Right lobe of liver (tissue), 6 donors: Measurements from ENCODE around the gene ERICH2. TPM values are rescaled to one million over a fixed set of nuclear protein-coding genes. Genes with fewer than 3 reads are reported as not detected.

Experiments used
- ATAC-seq, 4 donors: fragments of 200-7000 bp; cut with Tn5 transposase; one replicate each; pipeline ENCODE4 v1.9.1; 2020; ENCODE audit warnings: mild to moderate bottlenecking in 4 of 4, moderate library complexity in 4 of 4
- DNase-seq, 3 donors: peaks; one replicate each; pipeline ENCODE4 v3.0.0-alpha.2; 2020
- H3K27ac ChIP-seq, 3 donors: fragments of 200-600 bp; one replicate each; pipeline ENCODE4 v1.8.0; 2022
- H3K27me3 ChIP-seq, 2 donors: fragments of 200-600 bp; one replicate each; pipeline ENCODE4 v1.8.0; 2022
- H3K36me3 ChIP-seq, 4 donors: fragments of 200-600 bp; sonication (generic) in 1 of 4; one replicate each; pipeline versions ENCODE4 v1.5.1 to v1.8.0; 2017 to 2022; ENCODE audit warnings: control low read depth in 1 of 4
- H3K4me1 ChIP-seq, 4 donors: fragments of 200-600 bp; sonication (generic) in 1 of 4; one replicate each; pipeline versions ENCODE4 v1.5.1 to v1.8.0; 2017 to 2022; ENCODE audit warnings: control low read depth in 1 of 4
- H3K4me3 ChIP-seq, 3 donors: fragments of 200-600 bp; one replicate each; pipeline ENCODE4 v1.8.0; 2022
- H3K9me3 ChIP-seq, 4 donors: fragments of 200-600 bp; sonication (generic) in 1 of 4; one replicate each; pipeline versions ENCODE4 v1.5.1 to v1.8.0; 2017 to 2022; ENCODE audit warnings: control low read depth in 1 of 4
- CTCF ChIP-seq, 4 donors: fragments of 200-600 bp in 3 of 4; fragments of 450-650 bp in 1 of 4; IDR thresholded peaks; one replicate each; pipeline versions ENCODE4 v1.5.1 to v1.8.0; 2016 to 2022; ENCODE audit warnings: antibody characterized with exemption in 4 of 4, mild to moderate bottlenecking in 2 of 4
- POLR2A ChIP-seq: fragments of 450-650 bp; IDR thresholded peaks from one replicate; pipeline ENCODE4 v1.6.1; 2017; ENCODE audit warnings: antibody characterized with exemption, mild to moderate bottlenecking
- WGBS: methylation state at CpG from one replicate; pipeline ENCODE4 v1.1.6; 2018; ENCODE audit warnings: low coverage, low lambda C conversion rate; ENCODE audit not compliant: insufficient coverage; ENCODE audit errors: missing lambda C conversion rate; 5-methylcytosine and 5-hydroxymethylcytosine counted together
- intact Hi-C, 2 donors: fragments of 100-400 bp; cut with DNase I; formaldehyde crosslinking; loops; one replicate each; pipeline versions ENCODE4 v1.11.2 to v1.14.1; 2022
- total RNA-seq, 6 experiments: library from RNA; depleted of rRNA in 2 of 6; stranded (reverse); fragments of >200 nt in 2 of 6; fragmentation: NEBNext Ultra II Directional in 3 of 6; extraction: Animal tissue kit (Norgen Biotek cat#: 25700) in 3 of 6; gene quantifications; one replicate each; pipeline versions ENCODE4 v1.1.0 to v1.2.4, GENCODE V29; 2016 to 2023
- donor health status: DM: no; HTN: yes; CAD: no.
- donor health status: DM: no; HTN: no; CAD: no.
- donor health status: DM: no; HTN: no; CAD: no.
- donor health status: DM: no; HTN: yes; CAD: no.
- donor health status: DM: no; HTN: yes; CAD: no.

ERICH2 gene
- total RNA-seq, 6 experiments from 2014 or later: 0.53 to 1.2 (median 1.1) TPM; not detected in 3

GRCh38 chr2:170815746-170816503, 45.7 kb downstream of the ERICH2 start:
- no peak overlapping the region for H3K27ac ChIP-seq
- intact Hi-C loops: loop anchor here (5.0 to 10.0 kb wide), 2 partner anchors 414 to 441 kb away; no protein-coding TSS in a partner anchor
- peak overlapping the region; percentile 22 to 39 (median 25) for H3K4me3 ChIP-seq
- TF ChIP-seq CTCF (IDR thresholded peaks at IDR 0.05): peak; percentile 63 to 72 (median 70)
- TF ChIP-seq POLR2A: no peak
- H3K27me3 ChIP-seq: peaks cover 13 to 66% of the 10 kb centered on the region in 2 donors
- 3% methylated on average over 29 of the region's 52 CpGs for WGBS
- H3K9me3 ChIP-seq: no peaks in the 10 kb centered on the region
- no peaks in the 10 kb centered on the region for H3K36me3 ChIP-seq
- peaks cover 0 to 41% (median 11%) of the 10 kb centered on the region in 4 donors for H3K4me1 ChIP-seq
- ATAC-seq (peak; percentile 63 to 75 (median 66)), DNase-seq (peak in 2 of 3 donors; percentile 64 to 68)

GRCh38 chr2:170816504-170817092, 46.4 kb downstream of the ERICH2 start, which contains the start of gene GAD1:
Gene GAD1 (plus strand): TSS chr2:170816887. CDS start chr2:170818592, 1,705 bp downstream.
- Histone ChIP-seq H3K27ac (no peak within 1 kb of the TSS), H3K36me3 (no peaks in the 10 kb centered on the region), H3K9me3 (no peaks in the 10 kb centered on the region), H3K27me3 (peaks cover 17 to 72% of the 10 kb centered on the region in 2 donors), H3K4me1 (peaks cover 0 to 46% (median 11%) of the 10 kb centered on the region in 4 donors), H3K4me3 (peak within 1 kb of the TSS; percentile 25 to 39 (median 31))
- under 1% methylated on average over 12 of the region's 49 CpGs for WGBS
- TF ChIP-seq POLR2A (no peak), CTCF (IDR thresholded peaks at IDR 0.05) (no peak)
- ATAC-seq (peak; percentile 73 to 79 (median 76)), DNase-seq (peak; percentile 68 to 88 (median 79))
- intact Hi-C loops: loop anchor here (5.0 to 10.0 kb wide), 2 partner anchors 414 to 442 kb away; no protein-coding TSS in a partner anchor

GRCh38 chr2:170817093-170818035, 47.2 kb downstream of the ERICH2 start:
- Histone ChIP-seq H3K4me3 (peak overlapping the region; percentile 25 to 39 (median 31)), H3K27me3 (peaks cover 24 to 80% of the 10 kb centered on the region in 2 donors), H3K9me3 (no peaks in the 10 kb centered on the region), H3K4me1 (peaks cover 0 to 54% (median 11%) of the 10 kb centered on the region in 4 donors), H3K27ac (no peak overlapping the region), H3K36me3 (no peaks in the 10 kb centered on the region)
- 3% methylated on average over 28 of the region's 69 CpGs for WGBS
- ATAC-seq: peak in 2 of 4 donors; percentile 14 to 24
- TF ChIP-seq POLR2A (no peak), CTCF (IDR thresholded peaks at IDR 0.05) (no peak)
- DNase-seq: peak in 1 of 3 donors; percentile 31
- intact Hi-C loops: loop anchor here (5.0 to 10.0 kb wide), 2 partner anchors 415 to 443 kb away; no protein-coding TSS in a partner anchor
